NCI-H82 treated with DMSO at 0.1 percent for 48 hours (cell line): ENCODE data around the gene TCEA3.

Experiments used
- DNase-seq: peaks from one replicate; lab custom pipeline; 2025; ENCODE audit not compliant: unreplicated experiment; lab: John Stamatoyannopoulos, UW

The TCEA3 gene

DNA sequence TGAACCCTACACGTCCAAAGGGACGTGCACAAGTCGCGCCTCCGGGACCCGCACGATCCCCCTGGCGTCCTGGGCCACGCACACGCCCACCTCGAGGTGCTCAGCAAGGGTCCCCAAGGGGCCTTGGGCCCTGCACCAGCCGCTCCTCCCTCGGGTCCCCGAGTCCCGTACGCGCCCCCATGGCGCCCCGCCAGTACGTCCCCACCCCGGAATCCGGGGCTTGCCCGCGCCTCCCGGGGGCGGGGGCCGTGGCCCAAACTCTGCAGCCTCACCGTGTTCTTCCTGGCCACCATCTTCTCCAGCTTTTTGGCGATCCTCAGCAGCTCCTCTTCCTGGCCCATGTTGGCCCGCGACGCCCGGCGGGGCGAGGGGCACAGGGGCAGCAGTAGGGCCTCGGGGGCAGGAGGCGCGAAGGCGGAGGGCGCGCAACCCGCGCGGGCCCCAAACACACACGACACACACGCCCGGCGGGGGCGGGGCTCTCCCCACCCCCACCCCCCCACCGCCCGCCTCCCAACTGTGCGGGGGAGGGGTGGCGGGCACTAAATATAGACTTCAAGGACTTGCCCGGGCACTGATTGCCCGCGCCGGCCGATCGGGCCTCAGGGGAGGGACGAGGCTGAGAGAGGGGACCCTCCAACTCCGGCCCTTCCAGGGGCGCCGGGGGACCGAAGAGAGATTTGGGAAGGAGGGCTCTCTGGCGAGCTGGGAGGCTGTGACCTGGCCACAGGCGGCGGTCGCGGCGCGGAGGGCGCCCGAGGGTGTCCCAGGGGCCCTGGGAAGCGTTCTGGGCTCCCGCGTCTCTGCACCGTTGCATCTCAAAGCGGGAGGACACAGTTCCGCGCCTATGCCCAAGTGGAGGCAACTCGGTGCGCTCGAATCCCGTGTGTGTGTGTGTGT, at the start of gene TCEA3:
TCEA3 (minus strand) TSS at position 456 of the 900 bp plus-strand sequence; CDS start at position 341, 115 bp downstream.
- no peak for DNase-seq

DNA sequence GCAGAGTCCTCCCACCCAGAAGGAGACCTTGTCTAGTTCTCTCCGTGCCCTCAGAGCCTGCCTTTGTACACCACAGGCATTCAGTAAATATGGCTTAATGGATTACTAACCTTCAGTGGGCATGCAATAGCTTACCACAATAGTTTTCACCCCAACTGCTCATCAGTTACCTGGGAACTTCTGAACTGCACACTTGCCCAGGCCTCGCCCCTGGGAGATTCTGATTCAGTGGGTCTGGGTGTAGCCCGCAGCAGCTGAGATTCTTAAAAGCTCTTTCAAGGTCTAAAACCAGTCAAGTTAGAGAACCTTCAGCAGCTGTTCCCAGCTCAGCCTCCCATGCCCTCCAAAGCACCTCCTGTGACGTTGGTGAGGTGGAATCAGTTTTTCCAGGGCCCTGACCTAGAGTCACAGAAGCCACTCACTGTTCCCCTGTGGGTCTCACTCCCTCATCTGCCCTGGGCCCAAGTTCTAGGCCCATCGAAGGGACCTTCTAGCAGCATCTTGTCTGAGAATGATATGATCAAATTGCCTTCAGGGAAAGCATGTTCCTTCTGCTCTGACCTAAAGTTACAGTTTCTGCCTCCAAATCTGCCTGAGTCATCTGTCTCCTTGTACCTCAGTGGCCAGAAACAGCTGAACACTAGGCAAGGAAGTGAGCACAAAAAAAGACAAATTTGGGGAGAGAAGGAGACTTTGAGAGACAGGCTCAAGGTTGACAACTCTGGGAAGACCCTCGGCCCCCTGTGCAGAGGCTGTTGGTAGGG, 48.7 kb upstream of the TCEA3 start:
- DNase-seq = no peak

DNA sequence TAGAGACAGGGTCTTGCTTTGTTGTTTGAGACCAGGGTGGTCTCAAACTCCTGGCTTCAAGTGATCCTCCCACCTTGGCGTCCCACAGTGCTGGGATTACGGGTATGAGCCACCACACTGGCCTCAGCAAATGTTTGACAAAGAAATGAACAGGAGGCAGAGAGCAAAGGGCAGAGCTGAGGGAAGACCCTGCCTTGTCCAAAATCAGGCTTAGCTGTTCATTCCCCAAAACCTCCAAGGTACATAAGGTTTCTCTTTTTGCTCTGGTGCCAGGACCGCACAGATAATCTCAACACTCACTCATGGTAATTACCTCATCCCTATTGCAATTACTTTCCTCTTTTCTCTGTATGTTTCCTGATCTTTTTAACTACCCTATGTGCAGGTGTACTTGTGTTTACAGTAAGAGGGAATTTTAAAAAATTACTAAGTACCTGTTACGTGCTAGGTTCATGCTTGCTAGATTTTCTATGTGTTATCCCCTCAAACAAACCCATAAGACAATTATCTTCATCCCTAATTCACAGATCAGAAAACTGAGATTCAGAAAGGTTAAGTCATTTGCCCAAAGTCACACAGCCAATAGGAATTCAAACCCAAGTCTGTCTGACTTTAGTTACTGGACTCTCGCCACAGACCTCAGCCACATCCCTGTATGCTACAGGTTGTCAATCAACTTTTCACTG, 47.9 kb upstream of the TCEA3 start:
- no peak for DNase-seq

DNA sequence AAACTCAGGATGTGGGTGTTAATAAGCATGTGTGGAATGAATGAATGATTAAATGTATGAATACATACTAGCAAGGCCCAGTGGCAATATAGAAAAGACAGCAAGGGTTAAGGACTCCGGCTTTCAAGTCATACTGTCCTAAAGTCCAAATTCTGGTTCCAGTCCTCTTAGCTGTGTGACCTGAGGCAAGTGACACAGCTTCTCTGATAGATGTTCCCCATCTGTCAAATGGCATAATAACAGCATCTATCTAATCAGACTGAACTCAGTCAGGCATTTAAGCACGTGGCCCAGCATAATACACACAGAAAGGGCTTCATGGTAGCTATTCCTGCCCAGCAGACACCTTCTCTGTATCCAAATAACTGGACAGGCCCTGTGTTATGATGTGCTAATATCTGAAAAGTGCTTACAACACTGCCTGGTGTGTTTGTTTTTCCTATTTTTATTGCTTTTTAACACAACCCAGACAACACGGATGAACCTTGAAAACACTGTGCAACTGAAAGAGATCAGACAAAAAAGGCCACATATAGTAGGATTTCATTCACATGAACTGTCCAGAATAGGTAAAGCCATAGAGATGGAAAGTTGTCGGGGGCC, 47.0 kb upstream of the TCEA3 start:
- no peak for DNase-seq

DNA sequence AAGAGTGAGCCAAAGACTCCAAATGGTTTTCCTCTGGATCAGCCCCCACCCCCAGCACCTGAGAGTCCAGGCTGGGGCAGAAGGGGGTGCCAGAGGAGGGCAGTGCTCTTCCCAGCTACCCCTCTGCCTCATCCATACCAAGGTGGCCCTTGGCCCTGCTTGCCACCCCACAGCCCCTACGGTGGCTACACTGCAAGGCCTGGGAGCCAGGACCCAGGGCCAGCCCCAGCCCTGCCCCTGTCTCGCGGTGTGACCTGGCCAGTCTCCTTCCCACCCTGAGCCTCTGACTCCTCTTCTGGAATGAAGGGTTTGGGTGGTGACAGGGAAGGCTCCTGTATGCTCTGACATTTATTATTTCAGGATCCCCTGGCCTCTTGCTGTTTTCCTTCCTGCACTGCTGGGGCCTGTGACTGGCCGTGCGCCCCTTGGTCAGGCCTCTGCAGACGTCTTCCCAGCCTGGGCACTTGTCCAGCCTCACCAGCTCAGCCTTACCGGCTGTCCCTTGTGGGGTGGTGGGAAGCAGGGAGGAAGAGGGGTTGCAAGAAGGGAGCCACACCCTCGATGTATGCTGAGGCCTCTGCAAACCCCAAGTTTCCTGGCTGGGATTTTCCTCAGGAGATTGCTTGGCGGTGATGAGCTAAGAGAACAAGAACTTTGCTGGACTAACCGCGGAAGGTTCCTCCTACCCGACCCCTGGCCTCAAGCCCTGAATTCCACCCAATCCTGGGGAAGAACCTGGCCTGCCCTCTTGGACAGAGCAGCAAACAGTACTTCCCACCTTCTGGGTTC, 45.9 kb upstream of the TCEA3 start:
- DNase-seq = no peak

DNA sequence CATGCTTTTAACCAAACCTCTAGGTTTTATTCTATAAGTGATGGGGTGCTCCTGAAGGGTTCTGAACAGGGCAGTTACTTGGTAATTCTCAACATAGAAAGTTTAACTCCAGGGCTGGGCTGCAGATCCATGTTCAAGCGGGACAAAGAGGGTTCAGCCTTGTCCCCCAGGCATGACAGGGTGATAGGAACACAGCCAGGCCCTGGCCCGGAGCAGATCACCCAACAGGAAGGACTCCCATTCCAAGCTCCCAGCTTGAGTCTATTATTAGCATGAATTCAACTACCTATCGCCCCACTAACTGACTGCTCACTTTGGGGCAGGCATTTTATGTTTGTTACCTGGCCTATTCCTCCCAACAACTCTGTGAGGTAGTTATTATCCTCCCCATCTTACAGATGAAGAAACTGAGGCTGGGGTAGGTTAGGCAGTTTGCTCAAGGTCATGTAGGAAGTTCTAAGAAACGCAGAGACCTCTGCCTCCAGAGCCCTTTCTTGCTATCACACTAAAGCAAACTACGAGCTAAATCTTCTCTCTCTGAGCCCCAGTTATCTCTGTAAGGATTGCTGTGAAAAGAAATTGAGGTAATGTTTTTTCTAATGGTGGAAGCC, 44.9 kb upstream of the TCEA3 start:
- no peak for DNase-seq

DNA sequence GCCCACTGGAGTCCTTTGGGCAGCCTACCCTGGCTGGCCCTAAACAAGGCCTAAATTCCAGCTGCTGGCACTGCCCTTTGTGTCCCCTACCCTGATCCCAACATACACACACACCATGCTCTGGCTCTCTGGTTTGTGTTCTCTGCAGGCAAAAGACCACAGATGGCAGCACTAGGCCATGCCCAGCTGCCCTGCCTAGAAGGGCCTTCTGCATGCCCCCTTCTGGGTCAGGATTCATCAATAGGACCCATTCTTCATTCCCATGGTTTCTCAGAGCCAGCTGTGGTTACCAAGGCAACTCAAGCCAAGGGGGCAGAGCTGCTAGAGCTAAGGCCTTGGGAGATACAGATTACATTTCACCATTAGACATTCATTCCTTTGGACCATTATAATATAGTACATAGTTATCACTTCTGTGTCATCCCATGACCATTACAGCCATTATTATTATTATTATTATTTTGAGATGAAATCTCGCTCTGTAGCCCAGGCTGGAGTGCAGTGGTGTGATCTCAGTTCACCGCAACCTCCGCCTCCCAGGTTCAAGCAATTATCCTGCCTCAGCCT, 42.0 kb upstream of the TCEA3 start:
- no peak for DNase-seq

DNA sequence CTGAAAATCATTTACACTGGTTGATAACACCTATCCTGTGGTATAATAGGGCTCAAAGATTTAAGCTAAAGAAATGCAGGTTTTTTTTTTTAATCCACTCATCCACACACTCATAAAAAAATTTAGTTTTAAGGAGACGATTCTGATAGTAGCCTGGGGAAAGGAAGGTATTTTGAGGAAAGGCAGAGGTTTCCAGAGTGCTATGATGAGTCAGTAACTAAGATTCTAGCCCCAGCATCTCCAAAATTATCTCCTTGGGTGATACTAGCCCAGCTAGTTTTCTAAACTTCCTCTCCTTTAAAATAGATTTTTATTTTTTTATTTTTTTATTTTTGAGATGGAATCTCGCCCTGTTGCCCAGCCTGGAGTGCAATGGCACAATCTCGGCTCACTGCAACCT, 38.7 kb upstream of the TCEA3 start:
- DNase-seq = no peak

DNA sequence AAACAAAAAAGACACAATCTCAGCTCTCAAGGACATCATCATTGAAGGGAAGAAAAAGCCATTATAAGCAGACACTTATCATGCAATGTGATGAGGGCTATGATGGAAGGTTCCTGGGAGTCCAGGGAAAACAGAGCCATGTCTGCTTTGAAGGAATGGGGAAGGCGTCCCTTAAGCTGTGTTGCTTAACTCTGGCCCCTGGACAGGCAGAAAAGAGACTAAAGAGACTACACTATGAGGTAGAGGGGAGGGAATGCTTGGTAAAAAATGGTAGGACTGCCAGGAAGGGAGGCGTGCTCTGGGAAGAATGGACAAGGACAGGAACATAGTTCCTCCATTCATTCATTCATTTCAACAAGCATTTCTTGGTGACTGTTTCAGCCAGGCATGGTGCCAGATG, 38.2 kb upstream of the TCEA3 start:
- no peak for DNase-seq

DNA sequence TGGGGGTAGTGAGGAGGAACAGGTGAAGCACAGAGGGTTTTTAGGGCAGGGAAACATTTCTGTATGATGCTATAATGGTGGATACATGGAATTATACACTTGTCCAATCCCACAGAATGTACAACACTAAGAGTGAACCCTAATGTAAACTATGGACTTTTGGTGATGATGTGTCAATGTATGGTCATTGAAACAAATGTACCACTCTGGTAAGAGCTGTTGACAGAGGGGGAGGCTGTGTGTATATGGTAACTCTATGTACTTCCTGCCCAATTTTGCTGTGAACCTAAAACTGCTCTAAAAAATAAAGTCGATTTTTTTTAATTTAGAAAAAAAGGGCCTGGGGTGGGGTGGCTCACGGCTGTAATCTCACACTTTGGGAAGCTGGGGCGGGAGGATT, 36.5 kb upstream of the TCEA3 start:
- no peak for DNase-seq

DNA sequence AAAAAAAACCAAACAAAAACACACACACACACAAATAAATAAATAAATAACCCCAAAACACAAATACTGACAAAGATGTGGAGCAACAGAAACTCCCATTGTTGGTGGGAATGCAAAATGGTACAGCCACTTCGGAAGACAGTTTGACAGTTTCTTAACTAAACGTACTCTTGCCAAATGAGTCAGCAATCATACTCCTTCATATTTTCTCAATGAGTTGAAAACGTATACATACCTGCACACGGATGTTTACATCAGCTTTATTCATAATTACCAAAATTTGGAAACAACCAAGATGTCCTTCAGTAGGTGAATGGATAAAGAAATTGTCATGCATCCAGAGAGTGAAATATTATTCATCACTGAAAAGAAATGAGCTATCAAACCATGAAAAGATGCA, 36.0 kb upstream of the TCEA3 start:
- DNase-seq = no peak

DNA sequence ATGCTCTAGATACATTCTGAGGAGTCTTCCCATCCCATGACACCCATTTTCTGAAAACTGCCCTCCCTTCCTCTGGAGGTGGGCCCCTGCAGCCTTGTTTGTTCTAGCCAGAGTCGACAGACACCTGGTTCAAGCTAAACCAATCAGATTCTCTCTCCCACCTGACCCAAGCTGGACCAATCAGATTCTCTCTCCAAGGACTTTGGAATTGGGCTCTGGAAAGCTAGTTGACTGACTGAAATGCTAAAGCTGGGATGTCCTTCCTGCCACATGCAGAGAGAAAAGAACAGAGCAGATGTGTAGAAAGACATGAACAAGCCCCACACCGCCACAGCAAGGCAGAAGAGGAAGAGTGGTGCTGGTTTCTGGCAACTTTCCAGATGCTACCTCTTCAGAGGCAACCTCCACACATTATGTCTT, 34.8 kb upstream of the TCEA3 start:
- no peak for DNase-seq

DNA sequence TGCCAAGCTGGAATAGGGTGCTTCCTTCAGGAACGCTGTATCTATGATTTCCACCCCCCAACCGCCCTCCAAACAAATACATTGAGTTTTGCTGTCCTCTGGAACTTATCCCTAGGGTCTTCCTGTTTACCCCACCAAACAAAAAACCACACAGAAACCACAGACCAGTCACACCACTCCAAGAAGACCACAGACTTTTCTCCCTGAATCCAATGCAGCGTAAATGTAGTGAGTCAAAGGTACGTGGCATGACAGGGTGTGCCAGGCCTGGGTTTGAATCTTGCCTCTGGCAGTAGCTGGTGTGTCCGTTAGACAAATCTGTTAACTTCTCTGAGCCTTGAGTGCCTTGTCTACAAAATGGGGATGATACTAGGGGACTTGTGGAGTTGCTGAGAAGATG, 31.7 kb upstream of the TCEA3 start:
- no peak for DNase-seq

DNA sequence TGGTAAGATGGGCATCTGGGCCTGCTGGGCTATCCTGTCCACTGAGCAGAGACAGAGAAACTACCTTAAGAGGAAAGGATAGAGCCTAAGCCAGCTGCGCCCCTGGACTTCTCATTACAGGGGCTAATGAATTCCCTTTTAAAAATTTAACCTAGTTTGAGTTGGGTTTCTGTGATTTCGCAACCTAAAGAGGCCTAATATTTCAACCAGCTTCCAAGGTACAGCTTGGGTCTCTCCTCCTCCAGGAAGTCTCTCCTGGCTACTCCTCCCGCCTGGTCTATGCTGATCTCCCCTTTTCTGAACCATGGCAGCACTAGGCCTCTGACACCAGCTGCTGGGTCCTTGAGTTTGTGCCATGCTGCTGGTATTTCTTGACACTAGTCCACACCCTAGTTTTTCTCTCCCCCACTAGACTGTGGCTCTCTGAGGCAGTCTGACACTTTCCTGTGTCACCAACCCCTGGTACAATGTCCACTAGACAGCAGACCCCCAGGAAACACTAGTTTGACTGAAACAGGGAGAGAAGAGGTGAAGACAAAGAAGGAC, 29.0 kb upstream of the TCEA3 start:
- DNase-seq = no peak

DNA sequence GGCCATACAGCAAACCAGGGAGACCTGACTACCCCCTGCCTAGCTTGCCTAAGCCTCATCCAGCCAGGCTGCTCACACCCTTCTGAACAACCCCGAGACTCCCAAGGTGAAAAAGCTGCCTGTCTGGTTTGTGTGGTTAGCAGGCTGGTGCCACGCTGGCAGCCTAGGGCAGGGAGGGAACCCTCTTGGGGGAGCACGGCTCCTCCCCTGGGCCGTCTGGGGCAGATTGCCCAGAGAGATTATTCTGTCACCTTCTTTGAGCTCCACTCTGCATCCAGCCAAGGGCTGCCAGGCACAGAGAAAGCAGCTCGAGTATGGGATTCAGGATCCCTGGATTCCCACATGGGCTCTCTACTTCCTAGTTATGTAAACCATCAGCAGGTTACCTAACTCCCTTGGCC, 27.5 kb upstream of the TCEA3 start:
- DNase-seq = no peak

DNA sequence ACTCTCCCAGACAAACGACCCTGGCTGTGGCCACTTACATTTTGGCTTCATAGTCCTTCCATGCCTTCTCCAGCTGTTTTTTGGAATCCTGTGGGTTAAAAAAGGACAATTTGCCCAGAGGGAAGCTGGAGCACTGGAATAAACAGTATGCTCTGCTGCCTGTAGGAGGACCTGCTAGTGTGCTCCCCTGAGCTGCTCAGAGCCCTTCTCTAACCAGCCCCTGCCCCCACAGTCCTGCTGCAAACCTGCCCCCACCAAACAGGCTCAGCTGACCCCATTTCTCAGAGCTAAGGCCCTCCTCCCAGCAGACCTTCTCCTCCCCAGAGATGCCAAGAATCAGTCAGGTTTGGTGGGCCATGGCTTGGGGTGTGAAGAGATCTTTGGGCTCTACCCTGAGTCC, 26.9 kb upstream of the TCEA3 start:
- DNase-seq = no peak

DNA sequence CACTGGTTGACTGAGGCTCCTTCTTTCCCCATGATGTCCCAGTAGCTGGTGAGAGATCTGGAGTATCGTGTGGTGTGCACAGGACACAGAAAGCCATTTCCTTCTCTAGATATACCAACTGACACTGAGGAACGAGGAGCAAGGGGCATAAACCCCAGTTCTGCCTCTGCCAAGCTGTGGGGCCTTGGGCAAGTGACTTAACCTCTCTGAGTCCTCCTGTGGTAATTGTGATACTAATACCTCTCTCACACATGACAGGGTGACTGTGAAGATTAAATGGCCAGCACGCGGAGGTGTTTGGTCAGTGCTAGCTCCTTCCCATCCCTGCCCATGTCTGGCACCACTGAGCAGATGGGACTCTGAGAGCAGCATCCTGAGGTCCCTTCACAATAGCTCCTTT, 26.3 kb upstream of the TCEA3 start:
- DNase-seq = no peak

DNA sequence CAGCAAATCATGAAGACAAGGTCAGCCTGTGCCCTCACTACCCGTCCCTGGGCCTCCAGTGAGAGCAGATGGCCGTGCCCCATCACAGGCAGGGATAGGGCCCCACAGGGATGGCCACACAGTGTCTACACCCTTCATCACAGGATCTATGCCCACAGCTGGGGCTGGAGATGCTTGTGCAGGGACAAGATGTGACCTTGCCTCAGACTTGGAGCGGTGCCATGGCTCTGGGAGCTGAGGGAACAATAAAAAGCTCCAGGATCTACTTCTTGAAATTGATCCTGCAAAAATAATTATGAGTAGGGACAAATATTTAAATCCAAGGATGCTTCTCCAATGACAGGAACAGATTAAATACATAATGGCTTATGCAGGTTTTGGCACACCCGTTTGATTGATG, 25.4 kb upstream of the TCEA3 start:
- DNase-seq = no peak

DNA sequence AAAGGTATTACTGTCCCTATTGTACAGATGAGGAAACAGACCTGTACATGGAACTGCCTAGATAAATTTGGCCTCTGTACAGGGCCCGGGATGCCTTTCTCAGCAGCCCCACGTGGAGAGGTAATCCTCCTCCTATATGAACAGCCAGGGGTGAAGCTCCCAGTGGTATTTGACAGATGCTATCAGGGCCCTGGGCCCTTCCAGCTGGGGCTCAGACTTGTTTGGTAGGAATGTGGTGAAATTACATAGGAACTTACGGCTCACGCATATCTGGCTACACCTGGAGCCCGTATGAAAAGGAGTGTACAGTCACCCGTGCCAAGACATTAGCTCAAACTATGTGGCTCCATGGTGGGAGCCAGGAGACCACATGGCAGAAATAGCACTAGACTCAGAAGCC, 24.8 kb upstream of the TCEA3 start:
- DNase-seq = no peak

DNA sequence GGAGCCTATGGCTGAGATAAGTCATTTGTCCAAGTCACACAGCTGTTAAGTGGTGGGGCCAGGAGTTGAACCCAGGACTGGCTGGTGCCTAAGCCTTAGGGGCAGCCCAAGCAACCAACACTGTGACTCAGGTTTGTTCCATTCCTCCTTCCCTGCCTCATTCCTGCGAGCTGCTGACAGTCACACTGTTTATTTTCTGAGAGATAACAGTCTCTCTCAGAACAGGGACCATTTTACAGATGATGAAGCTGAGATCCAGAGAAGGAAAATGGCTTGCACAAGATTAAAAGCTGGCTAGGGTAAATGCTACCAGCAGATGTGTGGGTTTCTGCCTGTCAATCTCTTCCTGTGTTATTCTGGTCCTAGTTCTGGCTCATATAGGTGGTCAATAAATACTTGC, 24.3 kb upstream of the TCEA3 start:
- no peak for DNase-seq
